Heart left ventricle (tissue), 13 donors: ENCODE data around the gene CD74.

Experiments
- POLR2A ChIP-seq, 2 donors: fragments of 450-650 bp; IDR thresholded peaks; one replicate each; pipeline ENCODE4 v1.6.1; 2017; ENCODE audit warnings: antibody characterized with exemption in 2 of 2, mild to moderate bottlenecking in 2 of 2, moderate library complexity in 2 of 2
- TF ChIP-seq, protein P1 (sequence below), 12 donors: fragments of 200-600 bp; sonication (generic) in 4 of 12; IDR thresholded peaks; one replicate each; pipeline versions ENCODE4 v1.5.0 to v1.8.0; 2018 to 2022; ENCODE audit warnings: antibody characterized with exemption in 12 of 12, mild to moderate bottlenecking in 5 of 12
- donor health status: ischemic (EF 13 %, LVEDD 7.1; RV severe dilation, severe dysfunction).
- donor health status: DM: no; HTN: yes; CAD: no.
- donor health status: DM: no; HTN: no; CAD: no.
- donor health status: ischemic (EF 25% LVEDD 6.9; RV normal size, moderate dysfunction).
- donor health status: ischemic (EF 25% LVEDD 5.7; RV mildly dilated, moderate dysfunction).
- donor health status: ischemic (EF 35%, LVEDD 5.7; RV mildly dilated, moderate dysfunction).
- donor health status: nonischemic (EF 11% LVEDD 7.7; RV severe dilation, severe dysfunction).
- donor health status: DM: yes; HTN: yes; CAD: no.
- donor health status: PGD.
- donor health status: ischemic (EF 29% LVEDD 5.4; RV normal size, mild dysfunction).
- donor health status: nonischemic (EF 23%, LVEDD 6.1; RV moderate dilation, normal function).

DNA sequence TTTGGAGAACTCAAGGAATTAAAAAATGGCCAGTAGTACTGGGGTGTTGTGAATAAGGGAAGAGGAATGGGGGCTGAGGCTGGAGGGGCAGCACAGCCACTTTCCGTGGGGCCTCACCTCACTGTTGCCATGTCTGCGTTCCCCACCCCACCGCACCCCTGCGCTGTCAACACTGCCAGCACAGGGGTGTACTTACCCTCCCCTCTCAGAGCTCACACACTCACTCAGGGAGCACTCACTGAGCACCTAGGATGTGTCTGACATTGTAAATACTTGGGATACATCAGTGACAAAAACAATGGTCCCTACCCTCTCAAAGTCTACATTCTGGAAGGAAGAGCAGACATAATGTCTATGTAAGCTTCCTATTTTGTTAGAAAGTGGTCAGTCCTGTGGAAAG lies 40.2 kb upstream of the CD74 start:
- TF ChIP-seq, protein P1, sequence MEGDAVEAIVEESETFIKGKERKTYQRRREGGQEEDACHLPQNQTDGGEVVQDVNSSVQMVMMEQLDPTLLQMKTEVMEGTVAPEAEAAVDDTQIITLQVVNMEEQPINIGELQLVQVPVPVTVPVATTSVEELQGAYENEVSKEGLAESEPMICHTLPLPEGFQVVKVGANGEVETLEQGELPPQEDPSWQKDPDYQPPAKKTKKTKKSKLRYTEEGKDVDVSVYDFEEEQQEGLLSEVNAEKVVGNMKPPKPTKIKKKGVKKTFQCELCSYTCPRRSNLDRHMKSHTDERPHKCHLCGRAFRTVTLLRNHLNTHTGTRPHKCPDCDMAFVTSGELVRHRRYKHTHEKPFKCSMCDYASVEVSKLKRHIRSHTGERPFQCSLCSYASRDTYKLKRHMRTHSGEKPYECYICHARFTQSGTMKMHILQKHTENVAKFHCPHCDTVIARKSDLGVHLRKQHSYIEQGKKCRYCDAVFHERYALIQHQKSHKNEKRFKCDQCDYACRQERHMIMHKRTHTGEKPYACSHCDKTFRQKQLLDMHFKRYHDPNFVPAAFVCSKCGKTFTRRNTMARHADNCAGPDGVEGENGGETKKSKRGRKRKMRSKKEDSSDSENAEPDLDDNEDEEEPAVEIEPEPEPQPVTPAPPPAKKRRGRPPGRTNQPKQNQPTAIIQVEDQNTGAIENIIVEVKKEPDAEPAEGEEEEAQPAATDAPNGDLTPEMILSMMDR (IDR thresholded peaks at IDR 0.05), result no peak
- no peak for TF ChIP-seq POLR2A (IDR thresholded peaks at IDR 0.05)
